Limb (tissue), 2 donors: ENCODE measurements around the gene YPEL4.
A peak's percentile ranks its signal among the peaks of the same experiment; 100 is the strongest.
"Not testable (repeated sequence)": the region's sequence is repeated elsewhere in the genome, so short reads cannot be mapped to it uniquely, and the experiment has no call there.

Source experiments
- DNase-seq, 2 donors: peaks; one replicate each; pipeline ENCODE4 v3.0.0-alpha.2; 2016; ENCODE audit errors: extremely low spot score in 2 of 2

YPEL4 gene, protein sequence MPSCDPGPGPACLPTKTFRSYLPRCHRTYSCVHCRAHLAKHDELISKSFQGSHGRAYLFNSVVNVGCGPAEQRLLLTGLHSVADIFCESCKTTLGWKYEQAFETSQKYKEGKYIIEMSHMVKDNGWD

DNA sequence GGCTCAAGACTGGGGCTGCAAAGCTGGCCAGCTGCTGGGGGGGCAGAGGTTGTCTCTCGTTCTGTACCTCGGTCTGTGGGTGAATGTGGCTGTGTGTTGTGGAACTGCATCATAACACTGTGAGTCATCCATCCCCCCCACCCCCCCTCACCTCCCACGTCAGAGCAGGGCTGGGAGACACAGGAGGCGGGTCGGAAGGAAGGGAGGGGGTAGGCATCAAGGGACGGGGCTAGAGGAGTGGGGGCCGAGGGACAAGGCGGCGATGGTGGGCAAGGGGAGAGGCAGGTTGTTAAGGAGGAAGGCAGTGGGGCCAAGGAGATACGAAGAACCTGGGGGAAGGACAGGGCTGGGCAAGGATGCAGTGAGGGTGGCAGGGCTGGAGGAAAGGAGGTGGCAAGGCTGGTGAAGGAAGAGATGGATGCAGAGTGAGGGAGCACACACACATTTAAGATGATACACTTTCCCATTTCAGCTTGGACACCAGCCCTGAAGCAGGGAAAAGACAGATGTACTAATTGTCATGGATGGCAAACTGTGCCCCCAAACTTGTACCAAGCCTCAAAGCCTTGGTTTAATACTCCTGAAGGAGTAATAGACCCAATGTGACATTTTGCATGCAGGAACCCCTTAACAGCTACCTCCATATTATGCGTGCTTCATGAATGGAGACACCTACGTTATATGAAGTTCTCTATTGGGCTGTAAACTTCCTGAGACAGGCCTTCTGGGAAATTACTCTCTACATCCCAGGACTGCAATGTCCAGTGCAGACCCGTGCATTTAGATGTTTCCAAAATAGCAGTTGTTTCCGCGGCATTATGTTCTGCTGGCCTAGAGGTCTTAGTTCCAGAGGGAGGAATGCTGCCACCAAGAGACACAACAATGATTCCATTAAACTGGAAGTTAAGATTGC, at the start of gene YPEL4:
Gene YPEL4, minus strand, starts transcription at position 87 of the 913 bp plus-strand sequence. CDS start 2,805 bp downstream, outside the sequence.
- peak in 1 of 2 donors; percentile 91 for DNase-seq

DNA sequence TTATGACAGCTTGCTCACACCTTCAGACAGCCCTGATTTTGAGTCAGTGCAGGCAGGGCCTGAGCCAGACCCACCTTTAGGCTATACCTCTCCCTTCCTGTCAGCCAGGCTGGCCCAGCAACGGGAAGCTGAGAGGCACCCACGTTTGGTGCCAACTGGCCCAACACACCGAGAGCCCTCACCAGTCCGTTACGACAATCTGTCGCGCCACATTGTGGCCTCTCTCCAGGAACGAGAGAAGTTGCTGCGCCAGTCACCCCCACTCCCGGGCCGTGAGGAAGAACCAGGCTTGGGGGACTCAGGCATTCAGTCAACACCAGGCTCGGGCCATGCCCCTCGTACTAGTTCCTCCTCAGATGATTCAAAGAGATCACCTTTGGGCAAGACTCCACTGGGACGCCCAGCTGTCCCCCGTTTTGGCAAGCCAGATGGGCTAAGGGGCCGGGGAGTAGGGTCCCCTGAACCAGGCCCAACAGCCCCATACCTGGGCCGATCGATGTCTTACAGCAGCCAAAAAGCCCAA, 49.2 kb upstream of the YPEL4 start:
- no peak for DNase-seq

DNA sequence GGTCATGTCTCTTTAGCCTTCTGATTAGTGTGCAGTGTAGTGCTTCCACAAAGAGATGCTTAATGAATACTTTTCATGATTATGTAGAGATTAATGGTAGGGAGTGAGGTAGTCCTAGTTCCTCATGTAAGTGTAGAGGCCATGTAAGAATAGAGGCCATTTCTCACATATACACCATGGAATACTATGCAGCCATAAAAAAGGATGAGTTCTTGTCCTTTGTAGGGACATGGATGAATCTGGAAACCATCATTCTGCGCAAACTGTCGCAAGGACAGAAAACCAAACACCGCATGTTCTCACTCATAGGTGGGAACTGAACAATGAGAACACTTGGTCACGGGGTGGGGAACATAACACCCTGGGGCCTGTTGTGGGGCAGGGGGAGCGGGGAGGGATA, 40.8 kb upstream of the YPEL4 start:
- DNase-seq: not testable (repeated sequence)

DNA sequence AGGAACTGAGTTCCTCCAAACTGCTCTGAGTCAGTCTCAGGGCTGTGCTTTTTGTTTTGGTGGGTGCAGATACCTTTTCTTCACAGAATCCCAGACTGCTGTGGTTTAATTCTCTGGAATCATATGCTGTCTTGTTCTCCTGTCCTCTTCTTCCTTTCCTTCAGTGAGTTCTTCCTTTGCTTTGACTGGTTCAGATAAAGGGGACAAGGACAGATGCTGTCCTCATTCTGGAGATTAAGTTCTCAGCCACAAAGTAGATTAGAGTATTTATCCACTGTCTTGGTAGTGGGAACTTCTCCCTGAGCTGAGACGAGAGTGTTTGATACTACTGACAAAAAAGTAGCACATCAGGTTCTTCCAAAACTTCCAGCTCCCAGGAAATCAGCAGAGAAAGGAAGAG, 31.5 kb upstream of the YPEL4 start:
- DNase-seq: no peak

DNA sequence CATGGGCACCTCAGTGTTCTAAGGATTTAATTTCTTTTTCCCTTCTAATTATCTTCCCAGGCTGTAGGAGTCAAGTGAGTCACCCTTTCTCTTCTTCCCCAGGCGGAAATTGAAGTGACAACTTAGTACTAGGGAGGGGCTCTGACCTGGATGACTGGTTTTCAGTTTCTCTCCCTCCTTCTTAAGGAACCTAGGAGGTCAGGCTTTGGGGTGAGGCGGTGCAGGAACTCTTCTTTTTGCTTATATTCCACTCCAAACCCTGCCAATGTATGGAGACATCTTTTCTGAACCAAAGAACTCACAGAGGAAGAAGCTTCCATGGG, 30.8 kb upstream of the YPEL4 start:
- no peak for DNase-seq

DNA sequence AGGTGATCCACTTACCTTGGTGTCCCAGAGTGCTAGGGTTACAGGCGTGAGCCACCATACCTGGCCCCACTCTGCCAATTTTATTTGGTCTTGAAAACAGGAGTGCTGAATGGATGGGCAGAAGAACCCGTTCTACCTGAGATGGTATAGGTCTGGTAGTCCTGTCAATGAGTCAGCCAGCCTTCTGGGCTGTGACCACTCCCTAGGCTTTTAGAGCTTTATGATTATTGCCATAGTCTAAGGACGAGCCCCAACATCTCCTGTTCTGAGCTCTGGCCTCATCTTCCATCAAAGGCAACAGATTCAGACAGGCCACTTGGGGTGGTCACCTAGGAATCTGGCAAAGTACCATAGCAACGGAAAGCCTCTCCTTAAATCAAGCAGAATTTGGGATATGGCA, 29.7 kb upstream of the YPEL4 start:
- DNase-seq: no peak

DNA sequence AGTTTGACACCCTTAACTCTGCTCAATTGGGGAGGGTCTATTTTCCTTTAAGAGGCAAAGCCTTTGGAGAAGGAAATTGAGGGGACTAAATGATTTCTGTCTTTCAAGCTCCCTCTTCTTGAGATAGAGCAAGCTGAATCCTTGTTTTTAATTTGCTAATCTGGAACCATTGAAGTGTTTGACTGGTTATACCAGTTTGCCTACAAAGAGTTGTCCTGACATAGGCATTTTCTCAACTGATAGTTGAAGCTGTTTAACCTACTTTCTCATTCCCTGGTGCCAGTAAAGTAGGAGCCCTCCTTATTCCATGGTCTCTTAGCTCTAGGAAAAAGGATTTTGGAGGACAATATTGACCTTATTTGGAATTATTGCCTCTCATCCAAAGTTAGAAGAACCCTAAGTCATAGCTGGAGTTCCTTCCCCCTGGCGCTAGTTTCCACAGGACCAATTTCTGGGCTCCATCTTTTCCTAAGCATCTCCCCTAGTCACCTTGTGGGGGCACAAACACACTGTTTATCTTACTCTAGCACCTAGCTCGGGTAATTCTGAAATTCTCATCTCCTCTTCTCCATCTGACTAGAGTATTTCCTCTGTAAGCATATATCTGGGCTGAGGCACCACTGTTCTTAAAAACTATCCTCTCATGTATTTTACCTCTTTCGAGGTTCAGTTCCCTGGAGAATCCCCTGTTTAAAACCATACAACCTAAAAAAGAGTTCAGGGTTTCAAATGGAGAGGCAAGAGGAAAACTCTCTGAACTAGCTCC, 25.6 kb upstream of the YPEL4 start:
- no peak for DNase-seq

DNA sequence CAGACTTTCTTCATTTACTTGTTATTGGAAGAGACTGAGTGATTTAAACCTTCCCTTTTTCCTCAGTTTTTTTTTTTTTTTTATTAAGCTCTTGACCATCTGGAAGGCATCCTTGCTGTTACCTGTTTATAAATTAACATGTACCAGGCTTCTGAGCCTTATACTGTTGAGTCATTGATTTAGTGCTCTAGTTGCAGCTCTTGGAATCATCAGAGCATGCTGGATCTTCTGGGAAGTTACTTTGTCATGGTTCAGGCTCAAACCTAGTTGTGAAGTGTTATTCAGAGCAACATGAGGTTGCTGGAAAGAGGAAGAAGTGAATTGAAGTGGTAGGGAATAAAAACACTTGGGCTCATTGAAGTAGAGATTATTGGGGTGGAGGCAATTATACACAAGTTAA, 24.5 kb upstream of the YPEL4 start:
- DNase-seq: no peak

DNA sequence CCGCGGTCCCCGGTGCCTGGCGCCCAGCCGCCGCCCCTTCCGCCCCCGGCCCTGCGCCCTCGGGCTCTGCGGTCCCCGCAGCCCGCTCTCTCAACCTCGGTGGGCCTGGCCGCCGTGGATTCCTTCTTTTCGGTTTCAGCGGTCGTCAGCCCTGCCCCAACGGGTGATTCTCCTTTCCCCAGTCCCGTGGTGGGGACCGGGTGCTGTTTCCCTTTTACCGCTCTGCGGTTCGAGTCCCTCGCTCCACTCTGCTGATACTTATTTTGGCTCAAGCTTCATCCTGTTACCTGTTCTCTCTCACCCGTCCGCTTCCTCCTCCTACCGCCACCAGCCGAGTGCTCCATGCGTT, 18.7 kb upstream of the YPEL4 start:
- DNase-seq: no peak

DNA sequence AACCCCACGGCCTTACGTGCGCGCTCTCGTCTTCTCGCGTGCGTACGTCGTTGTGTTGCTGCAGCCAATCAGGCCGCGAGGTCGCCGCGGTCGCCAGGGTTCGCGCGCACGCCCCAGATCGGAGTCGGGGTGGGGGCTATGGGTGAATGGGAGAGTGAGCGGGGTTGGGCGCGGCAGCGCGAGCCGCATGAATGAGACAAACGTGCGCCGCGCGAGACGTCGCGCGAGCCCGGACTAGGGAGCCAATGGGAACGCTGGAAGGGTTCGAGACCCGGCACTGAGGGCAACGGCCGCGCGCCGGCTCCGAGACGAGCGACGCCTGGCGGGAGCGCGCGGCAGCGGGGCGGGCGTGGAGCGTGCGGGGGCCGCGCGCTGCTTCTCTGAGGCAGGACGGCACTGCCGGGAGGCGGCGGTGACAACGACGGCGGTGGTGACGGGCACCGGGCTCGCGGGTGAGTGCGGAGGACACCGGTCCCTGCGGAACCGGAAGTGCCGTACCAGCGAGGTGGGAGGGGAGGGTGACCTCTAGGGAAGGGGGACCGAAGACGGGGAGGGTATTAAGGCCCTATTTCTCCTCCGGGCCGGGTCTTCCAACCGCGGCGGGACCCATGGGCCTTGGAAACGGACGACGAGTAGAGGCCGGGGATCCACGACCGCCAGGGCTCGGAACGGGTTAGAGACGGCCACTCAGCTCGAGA, 18.2 kb upstream of the YPEL4 start, which contains the start of gene ZDHHC5:
Gene ZDHHC5, plus strand, starts transcription at position 379 of the 698 bp plus-strand sequence. CDS start 4,977 bp downstream, outside the sequence.
- DNase-seq: peak in 1 of 2 donors; percentile 99

DNA sequence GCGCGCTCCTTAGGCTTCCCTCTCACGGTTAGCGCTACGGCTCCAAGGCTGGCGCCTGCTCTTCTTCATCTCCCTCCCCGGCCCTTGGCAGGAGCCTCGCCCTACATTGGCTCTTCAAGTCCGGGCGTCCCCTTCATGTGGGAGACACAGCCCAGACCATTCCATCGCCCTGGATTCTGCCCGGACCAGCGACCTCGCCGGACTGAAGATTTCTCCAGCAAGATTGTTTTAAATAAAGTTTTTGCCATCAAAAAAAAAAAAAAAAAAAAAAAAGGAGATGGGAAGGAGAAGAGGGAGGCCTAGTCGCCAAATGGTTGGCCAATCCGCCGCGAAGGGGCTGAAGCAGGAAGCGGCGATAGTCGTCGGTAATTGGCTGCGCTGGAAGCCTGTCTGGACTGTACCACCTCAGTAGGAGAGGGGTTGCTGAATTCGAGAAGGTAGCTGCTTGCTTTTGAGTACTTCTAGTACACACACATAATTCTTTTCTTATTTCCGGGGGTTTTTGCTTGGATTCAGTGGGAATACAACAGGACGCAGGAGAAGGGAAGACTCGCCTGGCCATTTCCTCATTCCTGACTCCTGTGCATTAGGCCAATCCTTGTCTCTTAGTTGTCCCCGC, 17.5 kb upstream of the YPEL4 start:
- DNase-seq: peak in 1 of 2 donors; percentile 99

DNA sequence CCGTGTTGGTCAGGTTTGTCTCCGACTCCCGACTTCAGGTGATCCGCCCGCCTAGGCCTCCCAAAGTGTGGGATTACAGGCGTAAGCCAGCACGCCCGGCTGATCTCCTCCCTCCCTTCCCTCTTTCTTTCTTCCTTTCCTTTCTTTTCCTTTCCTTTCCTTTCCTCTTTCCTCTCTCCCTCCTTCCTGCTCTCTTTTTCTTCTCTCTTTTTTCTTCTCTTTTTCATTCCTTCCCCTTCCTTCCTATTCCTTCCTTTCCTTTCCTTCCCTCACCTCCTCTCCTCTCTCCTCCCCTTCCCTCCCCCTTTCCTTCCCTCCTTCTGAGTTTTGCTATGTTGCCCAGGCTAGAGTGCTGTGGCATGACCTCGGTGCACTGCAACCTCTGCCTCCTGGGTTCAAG, 14.3 kb upstream of the YPEL4 start:
- no peak for DNase-seq

DNA sequence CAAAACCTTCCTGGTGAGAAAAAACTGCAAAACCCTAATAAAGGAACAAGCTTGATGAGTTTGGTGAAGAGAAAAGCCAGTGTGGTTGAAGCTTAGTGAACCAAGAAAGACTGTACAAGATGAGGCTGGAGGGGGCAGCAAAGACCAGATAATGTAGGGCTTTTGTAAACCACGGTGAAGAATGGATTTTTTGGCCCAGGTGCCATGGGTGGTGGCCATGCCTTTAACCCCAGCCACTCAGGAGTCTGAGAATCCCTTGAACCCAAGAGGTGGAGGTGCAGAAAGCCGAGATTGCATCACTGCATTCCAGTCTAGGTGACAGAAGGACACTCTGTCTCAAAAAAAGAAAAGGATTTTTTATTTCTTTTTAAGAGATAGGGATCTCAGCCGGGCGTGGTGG, 13.2 kb upstream of the YPEL4 start:
- DNase-seq: no peak

DNA sequence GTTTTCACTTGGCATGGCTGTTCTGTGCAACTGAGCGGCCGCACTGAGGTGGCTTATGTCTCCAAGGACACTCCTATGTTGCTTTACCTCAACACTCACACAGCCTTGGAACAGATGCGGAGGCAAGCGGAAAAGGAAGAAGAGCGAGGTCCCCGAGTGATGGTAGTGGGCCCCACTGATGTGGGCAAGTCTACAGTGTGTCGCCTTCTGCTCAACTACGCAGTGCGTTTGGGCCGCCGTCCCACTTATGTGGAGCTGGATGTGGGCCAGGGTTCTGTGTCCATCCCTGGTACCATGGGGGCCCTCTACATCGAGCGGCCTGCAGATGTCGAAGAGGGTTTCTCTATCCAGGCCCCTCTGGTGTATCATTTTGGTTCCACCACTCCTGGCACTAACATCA, 10.0 kb upstream of the YPEL4 start:
- DNase-seq: no peak

DNA sequence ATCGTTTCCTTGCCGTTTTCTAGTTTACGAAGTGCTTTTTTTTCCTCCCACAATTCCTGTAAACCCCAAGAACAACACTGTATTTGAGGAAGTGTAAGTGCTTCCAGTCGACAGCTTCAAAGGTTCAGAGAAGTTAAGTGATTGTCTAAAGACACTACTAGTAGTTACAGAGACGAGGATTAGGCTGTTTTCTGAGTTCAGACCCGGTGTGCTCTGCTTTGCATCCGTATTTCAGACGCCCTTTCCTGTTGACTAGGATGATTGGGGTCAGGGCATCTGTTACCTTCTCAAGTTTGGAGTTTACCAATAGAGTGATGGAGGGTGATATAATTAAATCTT, 8.3 kb upstream of the YPEL4 start:
- no peak for DNase-seq

DNA sequence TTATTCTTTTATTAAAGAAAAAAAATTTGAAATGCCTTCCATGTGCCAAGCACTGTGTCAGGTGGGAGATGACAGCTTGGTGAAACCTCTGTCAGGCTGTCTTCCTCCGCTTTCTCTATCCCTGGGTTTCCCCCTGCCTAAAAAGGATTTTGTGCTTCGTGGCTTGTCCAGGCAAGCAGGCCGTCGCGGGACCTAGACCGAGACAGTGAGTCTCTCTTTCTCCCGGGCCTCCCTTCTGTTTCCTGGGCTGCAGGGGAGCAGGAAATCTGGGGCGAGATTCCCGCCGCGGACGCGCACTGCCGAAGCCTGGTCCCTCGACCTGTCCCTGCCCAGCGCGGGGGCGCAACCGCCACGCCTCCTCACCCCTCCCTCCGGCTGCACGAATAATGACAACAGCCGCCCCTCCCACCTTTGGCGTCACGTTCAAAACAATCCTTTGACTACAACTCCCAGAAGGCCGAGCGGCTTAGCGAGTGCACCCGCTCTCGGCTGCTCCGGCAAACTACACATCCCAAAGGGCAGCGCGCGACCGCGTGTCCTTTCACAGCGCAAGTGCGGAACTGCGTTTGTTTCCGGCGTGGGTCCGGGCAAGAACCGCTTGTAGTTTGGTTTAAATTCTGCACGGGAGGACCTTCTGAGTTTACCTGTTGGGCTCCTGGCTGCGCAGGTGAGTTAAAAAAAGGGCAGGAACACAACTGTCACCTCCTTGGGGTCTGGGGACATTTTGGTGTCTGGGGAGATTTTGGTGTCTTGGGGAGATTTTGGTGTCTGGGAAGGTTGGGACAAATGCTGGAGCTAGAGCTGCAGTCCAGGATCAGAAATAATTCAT, 7.7 kb upstream of the YPEL4 start, which contains the start of gene CLP1:
Gene CLP1, plus strand, starts transcription at position 569 of the 829 bp plus-strand sequence. CDS start 1,715 bp downstream, outside the sequence.
- peak; percentile 98 to 99 for DNase-seq

DNA sequence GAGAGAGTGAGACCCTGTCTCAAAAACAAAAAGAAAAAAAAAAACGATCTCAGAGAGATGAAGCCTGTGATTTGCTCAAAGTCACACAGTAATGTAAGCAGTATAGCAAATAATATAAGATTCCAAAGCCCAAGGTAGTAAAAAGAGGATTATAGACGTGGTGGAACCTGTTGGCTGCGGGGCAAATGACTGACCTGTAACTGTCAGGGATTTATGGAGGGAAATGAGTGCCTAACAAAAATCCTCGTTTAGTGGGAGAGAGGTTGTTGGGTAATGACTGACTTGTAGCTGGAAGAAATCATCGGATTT, 7.1 kb upstream of the YPEL4 start:
- no peak for DNase-seq

DNA sequence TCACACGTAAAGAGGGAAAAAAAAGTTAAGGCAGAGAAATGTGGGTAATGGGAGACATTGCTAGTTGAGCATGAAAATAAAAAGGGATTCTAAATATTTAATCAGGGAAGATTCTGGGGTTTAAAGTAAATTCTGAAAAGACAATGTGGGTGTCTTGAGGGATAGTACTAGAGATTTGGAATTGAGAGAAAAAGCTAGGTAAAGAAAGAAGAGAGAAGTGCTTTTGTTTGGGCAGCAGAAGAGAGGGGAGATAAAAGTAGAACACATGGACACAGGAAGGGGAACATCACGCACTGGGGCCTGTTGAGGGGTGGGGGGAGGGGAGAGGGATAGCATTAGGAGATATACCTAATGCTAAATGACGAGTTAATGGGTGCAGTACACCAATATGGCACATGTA, 3.5 kb upstream of the YPEL4 start:
- DNase-seq: no peak

DNA sequence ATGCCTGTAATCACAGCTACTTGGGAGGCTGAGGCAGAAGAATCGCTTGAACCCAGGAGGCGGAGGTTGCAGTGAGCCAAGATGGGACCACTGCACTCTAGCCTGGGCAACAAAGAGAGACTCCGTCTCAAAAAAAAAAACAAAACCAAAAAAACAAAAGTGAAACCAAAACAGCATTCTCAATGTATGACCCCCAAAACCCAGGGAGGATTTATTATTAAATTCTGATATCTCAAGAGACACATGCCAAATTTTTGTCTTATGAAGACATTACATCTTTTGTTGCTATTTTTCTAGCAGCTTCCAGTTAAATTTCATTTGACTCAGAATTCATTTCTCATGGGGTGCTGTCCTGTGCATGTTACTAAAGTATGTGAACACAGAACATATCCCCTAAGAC, 3.0 kb upstream of the YPEL4 start:
- no peak for DNase-seq

DNA sequence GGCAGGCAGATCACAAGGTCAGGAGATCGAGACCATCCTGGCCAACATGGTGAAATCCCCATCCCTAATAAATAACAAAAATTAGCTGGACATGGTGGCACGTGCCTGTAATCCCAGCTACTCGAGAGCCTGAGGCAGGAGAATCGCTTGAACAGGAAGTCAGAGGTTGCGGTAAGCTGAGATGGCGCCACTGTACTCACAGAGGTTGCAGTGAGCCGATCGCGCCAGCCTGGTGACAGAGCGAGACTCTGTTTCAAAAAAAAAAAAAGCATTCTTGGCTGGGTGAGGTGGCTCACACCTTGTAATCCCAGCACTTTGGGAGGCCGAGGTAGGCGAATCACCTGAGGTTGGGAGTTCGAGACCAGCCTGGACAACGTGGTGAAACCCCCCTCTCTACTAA, 2.5 kb upstream of the YPEL4 start:
- not testable (repeated sequence) for DNase-seq
